GM18520 (cell line): ENCODE measurements around the gene GSK3B.

Experiments
- ATAC-seq: cut with Tn5 transposase; IDR thresholded peaks from one replicate; pipeline ENCODE4 v1.9.1; 2021; ENCODE audit not compliant: unreplicated experiment

GSK3B gene

DNA sequence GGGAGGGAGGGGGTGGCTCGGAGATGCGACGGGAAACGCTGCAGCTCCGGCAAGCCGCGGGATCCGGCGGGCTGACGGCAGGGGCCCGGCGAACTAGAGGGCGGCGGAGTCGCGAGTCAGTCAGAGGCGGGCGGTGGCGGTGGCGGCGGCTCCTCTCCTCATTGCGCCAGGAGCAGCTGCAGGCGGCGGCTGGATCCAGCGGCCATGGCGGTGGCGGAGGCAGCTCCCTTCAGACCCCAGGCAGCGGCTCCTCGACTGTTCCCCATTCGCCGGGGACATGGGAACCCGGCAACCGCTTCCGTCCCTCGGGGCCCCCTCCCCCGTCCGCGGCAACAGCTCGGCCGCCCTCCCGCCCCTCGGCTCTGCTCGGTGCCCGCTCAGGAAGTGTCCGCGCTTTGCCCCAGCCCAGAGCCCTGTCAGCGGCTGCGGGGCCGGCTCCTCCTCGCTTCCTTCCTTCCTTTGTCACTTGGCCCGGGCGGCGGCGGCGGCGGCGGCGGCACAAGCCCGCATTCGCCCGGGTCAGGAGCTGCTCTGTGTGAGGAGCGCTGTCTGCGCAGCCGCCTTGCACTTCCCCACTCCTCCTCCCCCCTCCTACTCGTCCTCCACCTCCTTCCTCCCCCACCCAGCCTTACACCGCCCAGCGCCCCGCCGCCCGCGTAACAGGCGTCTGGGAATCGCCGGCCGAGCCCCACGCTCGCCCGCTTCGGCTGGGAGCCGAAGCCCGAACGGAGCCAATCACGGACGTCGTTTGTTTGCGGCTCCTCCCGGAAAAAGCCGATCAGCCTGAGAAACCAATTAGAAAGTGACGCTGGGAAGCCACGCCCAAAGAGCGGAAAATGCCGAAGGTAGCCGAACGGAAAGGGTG lies at the start of gene GSK3B:
Gene GSK3B (minus strand): TSS at position 537 of the 865 bp plus-strand sequence. CDS start 1,013 bp downstream, outside the sequence.
- peak; percentile 0 for ATAC-seq

DNA sequence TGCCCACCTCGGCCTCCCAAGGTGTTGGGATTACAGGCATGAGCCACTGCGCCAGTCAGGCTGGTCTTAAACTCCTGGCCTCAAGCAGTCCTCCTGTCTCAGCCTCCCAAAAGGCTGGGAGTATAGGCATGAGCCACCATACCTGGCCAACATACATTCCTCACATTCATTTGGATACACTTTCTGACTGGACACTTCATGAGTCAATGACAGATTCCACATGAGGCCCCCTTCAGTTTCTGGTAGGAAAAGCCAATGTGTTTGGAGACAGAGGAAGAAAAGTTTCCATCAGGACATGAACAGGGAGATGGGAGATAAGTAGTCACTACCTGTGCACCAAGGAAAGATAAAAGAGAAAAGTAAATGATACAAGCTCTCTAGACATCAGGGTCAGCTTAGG lies 49.4 kb upstream of the GSK3B start:
- ATAC-seq = no peak

DNA sequence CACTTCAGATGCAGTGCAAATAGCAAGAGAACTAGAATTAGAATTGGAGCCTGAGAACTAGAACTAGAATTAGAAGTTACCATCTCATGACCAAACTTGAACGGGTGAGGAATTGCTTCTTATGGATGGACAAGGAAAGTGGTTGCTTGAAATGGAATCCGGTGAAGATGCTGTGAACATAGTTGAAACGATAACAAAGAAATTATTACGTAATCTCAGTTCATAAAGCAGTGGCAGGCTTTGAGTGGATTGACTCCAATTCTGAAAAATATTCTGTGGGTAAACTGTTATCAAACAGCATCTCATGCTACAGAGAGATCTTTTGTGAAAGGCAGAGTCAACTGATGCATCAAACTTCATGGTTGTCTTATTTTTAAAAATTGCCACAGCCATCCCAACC lies 48.0 kb upstream of the GSK3B start:
- no peak for ATAC-seq

GRCh38 chr3:120140098-120140742 lies 46.0 kb upstream of the GSK3B start:
- ATAC-seq = no peak

GRCh38 chr3:120139140-120139539 lies 44.9 kb upstream of the GSK3B start:
- no peak for ATAC-seq

DNA sequence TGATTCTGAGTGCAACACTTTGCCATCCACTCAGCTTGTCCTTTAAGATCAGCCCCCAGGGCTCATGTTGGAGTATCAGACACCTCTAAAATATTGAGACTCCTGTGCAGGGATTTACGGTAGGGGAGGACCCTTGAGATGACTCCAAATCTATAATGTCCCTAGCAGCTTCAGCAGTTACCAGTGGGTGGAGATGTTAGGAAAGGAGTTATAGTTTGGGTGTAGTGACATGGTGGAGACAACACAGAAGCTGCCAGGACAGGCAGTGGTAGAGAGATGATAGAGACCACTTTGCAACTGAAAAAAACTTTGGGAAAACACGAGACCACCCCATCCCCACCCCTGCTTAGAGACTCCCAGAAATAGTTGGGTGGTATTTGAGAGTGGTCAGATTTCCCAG lies 43.3 kb upstream of the GSK3B start:
- ATAC-seq = no peak

DNA sequence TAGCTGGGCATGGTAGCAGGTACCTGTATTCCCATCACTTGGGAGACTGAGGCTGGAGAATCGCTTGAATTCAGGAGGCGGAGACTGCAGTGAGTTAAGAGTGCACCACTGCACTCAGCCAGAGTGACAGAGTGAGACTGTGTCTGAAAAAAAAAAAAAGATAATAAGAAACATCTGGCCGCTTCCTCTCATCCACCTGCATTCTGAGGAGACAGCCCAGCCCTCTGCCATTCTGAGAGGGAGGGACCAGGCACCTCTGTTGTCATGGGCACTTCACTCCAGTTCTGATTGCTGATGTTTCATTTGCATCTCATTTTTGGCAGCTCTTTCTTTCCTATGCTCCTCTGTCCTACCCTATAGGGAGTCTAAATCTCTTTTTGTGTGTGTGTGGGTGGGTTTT lies 36.4 kb upstream of the GSK3B start:
- ATAC-seq = no peak

- ATAC-seq = no peak
These were observed 35.7 kb upstream of the GSK3B start for GRCh38 chr3:120129718-120130513.

DNA sequence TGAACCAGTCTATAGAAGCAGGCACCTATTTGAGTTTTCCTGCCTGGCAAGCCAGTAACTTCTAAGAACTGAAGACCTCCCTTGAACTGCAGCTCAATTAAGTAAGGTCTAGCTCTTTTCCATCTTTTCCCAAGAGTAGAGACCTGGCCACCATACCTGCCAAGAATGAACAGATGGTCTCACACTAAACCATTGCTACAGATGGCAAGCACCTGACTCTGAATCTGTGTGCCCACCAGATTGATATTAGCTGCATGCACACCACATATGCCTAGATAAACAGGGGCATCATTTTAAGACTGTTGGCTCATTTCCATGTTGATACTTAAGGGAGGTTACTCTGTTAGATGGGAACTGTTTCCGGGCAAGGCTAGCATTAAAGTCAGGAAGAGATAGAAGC lies 34.8 kb upstream of the GSK3B start:
- ATAC-seq = no peak

- ATAC-seq = no peak
These were observed 31.7 kb upstream of the GSK3B start for GRCh38 chr3:120125992-120126391.

- no peak for ATAC-seq
These were observed 25.7 kb upstream of the GSK3B start for GRCh38 chr3:120119846-120120510.

DNA sequence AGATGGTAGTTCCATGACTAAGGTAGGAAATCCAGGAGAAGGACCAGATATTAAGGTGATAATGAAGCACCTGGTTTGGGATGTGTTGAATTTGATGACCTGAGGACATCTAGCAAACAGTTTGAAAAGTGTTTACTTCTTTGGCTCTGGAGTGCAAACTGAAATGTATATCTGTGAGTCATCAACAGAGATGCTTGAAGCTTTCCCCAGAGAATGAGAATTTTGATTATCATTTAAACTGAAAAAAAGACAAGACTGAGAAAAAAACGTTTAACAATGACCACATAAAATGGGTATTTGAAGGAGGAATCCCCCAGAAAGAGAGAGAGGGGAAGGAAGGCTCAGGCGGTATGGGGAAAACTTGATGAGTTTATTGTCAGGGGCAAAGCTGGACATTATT lies 20.7 kb upstream of the GSK3B start:
- ATAC-seq = no peak

DNA sequence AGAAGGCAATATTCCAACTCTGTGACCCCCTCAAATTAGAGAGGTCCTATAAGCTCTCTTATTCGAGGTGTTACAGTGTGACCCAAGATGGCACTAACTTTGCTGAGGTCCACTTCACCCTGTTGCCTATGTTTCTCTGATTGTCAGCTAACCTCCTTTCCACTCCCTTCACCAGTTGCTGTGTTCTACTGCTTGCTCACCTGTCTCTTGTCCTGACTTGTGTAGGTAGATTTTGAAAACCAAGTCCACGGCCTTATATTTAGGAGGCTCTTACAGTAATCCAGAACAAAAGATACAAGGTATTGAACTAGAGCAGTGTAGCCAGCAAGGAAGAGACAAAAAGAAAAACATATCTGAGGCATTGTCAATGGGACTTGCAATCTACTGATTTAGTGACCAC lies 20.1 kb upstream of the GSK3B start:
- no peak for ATAC-seq

GRCh38 chr3:120113128-120114116 lies 19.2 kb upstream of the GSK3B start:
- ATAC-seq = no peak

GRCh38 chr3:120111898-120112297 lies 17.7 kb upstream of the GSK3B start:
- ATAC-seq = no peak

GRCh38 chr3:120103276-120103675 lies 9.0 kb upstream of the GSK3B start:
- ATAC-seq = no peak

GRCh38 chr3:120102674-120103073 lies 8.4 kb upstream of the GSK3B start:
- no peak for ATAC-seq

DNA sequence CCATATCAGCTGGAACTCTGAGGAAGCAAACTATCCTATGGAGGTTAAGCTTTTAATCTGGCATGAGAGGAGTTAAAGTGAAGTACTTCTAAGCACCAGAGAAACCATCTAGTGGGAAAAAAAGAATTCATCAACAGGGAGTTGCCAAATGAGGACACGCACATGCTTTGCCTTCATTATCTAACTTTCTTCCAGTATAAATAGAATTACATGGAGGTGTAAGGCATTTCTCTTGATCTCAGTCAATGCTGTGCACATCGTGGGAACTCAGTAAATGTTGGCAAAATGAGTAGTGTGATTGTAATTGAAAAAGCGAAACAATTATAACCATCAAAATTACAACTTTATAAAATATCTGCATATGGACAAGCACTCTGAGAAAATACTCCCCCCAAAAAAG lies 8.0 kb upstream of the GSK3B start:
- ATAC-seq = no peak

DNA sequence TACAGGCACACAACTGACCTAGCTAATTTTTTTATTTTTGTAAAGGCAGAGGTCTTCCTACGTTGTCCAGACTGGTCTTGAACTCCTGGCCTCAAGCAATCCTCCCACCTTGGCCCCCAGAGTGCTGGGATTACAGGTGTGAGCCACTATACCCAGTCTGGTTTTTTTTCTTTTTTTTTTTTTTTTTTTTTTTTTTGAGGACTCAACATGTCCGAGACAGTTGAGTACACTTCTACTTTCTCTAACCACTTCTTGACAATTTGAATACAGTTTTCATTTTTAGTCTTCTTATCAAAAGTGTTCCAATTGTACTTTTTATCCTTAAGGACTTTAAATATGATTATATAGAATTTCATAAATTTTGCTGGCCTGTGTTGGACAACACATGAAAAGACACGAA lies 7.4 kb upstream of the GSK3B start:
- no peak for ATAC-seq

DNA sequence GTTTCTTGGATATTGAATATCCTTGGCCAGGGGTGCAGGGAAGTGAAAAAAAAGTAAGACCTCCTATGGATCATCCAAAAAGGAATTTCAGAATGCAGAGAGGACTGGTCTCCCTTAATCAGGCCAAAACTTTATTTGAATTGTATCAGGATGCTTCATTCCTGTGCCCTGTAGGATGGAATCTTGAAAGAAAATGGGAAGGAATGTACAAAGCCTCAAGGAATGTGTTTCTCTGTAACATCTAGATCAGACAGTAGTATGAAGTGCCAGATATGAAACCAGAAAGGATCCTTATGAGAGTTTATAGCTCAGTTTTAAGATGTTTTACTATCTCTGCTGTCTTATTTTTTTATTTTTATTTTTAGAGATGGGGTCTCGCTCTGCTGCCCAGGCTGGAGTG lies 6.5 kb upstream of the GSK3B start:
- no peak for ATAC-seq
